Breast epithelium (tissue), 3 donors: Measurements from ENCODE around the gene SH3D19.

ENCODE experiments used
- POLR2A ChIP-seq: fragments of 450-650 bp; IDR thresholded peaks from one replicate; pipeline ENCODE4 v1.6.1; 2016; ENCODE audit warnings: antibody characterized with exemption, mild to moderate bottlenecking, moderate library complexity
- TF ChIP-seq, protein P1 (sequence below), 3 donors: fragments of 450-650 bp; IDR thresholded peaks; one replicate each; pipeline ENCODE4 v1.5.1; 2016 to 2017; ENCODE audit warnings: antibody characterized with exemption in 3 of 3, mild to moderate bottlenecking in 3 of 3, moderate library complexity in 3 of 3

DNA sequence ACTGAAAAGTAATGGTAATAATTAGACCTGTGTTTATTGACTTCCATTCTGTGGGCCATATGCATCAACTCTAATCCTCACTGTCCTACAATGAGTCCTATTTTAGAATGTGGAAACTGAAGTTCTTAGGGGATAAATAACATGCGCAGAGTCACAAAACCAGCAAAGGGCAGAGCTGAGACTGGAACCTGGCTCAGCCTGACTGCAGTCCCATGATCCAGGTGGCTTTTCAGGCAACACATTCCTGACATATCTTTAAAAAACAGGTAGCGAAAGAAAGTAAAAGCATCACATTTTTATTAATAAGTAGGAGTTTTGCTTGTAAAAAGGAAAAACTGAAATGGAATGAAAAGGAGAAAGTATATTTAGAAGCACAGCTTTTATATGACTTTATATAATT, 83.1 kb downstream of the SH3D19 start:
- TF ChIP-seq, protein P1, sequence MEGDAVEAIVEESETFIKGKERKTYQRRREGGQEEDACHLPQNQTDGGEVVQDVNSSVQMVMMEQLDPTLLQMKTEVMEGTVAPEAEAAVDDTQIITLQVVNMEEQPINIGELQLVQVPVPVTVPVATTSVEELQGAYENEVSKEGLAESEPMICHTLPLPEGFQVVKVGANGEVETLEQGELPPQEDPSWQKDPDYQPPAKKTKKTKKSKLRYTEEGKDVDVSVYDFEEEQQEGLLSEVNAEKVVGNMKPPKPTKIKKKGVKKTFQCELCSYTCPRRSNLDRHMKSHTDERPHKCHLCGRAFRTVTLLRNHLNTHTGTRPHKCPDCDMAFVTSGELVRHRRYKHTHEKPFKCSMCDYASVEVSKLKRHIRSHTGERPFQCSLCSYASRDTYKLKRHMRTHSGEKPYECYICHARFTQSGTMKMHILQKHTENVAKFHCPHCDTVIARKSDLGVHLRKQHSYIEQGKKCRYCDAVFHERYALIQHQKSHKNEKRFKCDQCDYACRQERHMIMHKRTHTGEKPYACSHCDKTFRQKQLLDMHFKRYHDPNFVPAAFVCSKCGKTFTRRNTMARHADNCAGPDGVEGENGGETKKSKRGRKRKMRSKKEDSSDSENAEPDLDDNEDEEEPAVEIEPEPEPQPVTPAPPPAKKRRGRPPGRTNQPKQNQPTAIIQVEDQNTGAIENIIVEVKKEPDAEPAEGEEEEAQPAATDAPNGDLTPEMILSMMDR (IDR thresholded peaks at IDR 0.05): no peak
- TF ChIP-seq POLR2A: no peak
